HepG2 (cell line): ENCODE data around the gene FOXK2. TPM values are rescaled to one million over a fixed set of nuclear protein-coding genes. Genes with fewer than 3 reads are reported as not detected.

Source experiments
- CC2D1A ChIP-seq: sonication (generic); formaldehyde crosslinking; IDR thresholded peaks from 2 replicates; pipeline ENCODE4 v1.8.1; 2023; ENCODE audit warnings: mild to moderate bottlenecking, missing genetic modification reagents
- CREB1 ChIP-seq, 2 experiments: fragments of 450-650 bp in 1 of 2; IDR thresholded peaks; 2 replicates each; pipeline ENCODE4 v1.6.1; 2016 to 2017; ENCODE audit warnings: control low read depth in 1 of 2, mild to moderate bottlenecking in 1 of 2, missing compliant biosample characterization in 1 of 2, missing genetic modification characterization in 1 of 2
- DNMT1 ChIP-seq: sonication (generic); formaldehyde crosslinking; IDR thresholded peaks from 2 replicates; pipeline ENCODE4 v1.5.1; 2020; ENCODE audit warnings: mild to moderate bottlenecking, missing genetic modification reagents
- E2F1 ChIP-seq: sonication (generic); formaldehyde crosslinking; IDR thresholded peaks from 2 replicates; pipeline ENCODE4 v1.5.0; 2020; ENCODE audit warnings: missing genetic modification reagents
- GRHL1 ChIP-seq: sonication (generic); formaldehyde crosslinking; conservative IDR thresholded peaks from 2 replicates; pipeline ENCODE4 v1.8.0; 2022; ENCODE audit warnings: missing genetic modification reagents
- MAFF ChIP-seq: IDR thresholded peaks from 2 replicates; pipeline ENCODE4 v1.6.1; 2011; ENCODE audit warnings: low read depth, low read length, improper control_type of control experiment
- NRL ChIP-seq: sonication (generic); formaldehyde crosslinking; IDR thresholded peaks from 2 replicates; pipeline ENCODE4 v1.5.0; 2020; ENCODE audit warnings: missing genetic modification reagents, mild to moderate bottlenecking, moderate library complexity, borderline replicate concordance
- POGK ChIP-seq: sonication (generic); formaldehyde crosslinking; conservative IDR thresholded peaks from 2 replicates; pipeline ENCODE4 v1.8.0; 2022; ENCODE audit warnings: mild to moderate bottlenecking, moderate library complexity, missing genetic modification reagents
- RXRB ChIP-seq: IDR thresholded peaks from 2 replicates; pipeline ENCODE4 v1.6.1; 2016; ENCODE audit warnings: borderline replicate concordance, missing genetic modification reagents, missing compliant biosample characterization
- TARDBP ChIP-seq: sonication (generic); formaldehyde crosslinking; IDR thresholded peaks from 2 replicates; pipeline ENCODE4 v1.8.0; 2022; ENCODE audit warnings: mild to moderate bottlenecking, missing genetic modification reagents
- ZC3H13 ChIP-seq: sonication (generic); formaldehyde crosslinking; IDR thresholded peaks from 2 replicates; pipeline ENCODE4 v1.8.1; 2023; ENCODE audit warnings: mild to moderate bottlenecking, missing genetic modification reagents, moderate library complexity
- ZFP90 ChIP-seq: sonication (generic); formaldehyde crosslinking; IDR thresholded peaks from 2 replicates; pipeline ENCODE4 v1.8.0; 2022; ENCODE audit warnings: missing genetic modification reagents, mild to moderate bottlenecking, inconsistent platforms, borderline replicate concordance
- ZNF138 ChIP-seq: sonication (generic); formaldehyde crosslinking; IDR thresholded peaks from 2 replicates; pipeline ENCODE4 v1.5.0; 2020; ENCODE audit warnings: mild to moderate bottlenecking, low read depth, missing genetic modification reagents
- ZNF83 ChIP-seq: sonication (generic); formaldehyde crosslinking; IDR thresholded peaks from 2 replicates; pipeline ENCODE4 v1.4.0; 2020; ENCODE audit warnings: missing genetic modification reagents, mild to moderate bottlenecking, borderline replicate concordance
- polyA plus RNA-seq, 8 experiments: library from polyadenylated mRNA; depleted of rRNA in 3 of 8; stranded (reverse) in 7 of 8; unstranded in 1 of 8; fragments of >200 nt; fragmentation: Illumina TruSeq in 4 of 8; extraction: Trizol in 4 of 8; gene quantifications; 2 replicates each; pipeline versions ENCODE4 v1.2.1 to v1.2.3, GENCODE V29; 2011 to 2016; ENCODE audit warnings: low read depth in 4 of 8, missing spikeins in 1 of 8, mixed read lengths in 1 of 8; ENCODE audit not compliant: insufficient read depth in 1 of 8
- total RNA-seq, 5 experiments: library from RNA; depleted of rRNA; stranded (reverse); fragments of >200 nt; fragmentation: Illumina TruSeq; extraction: Trizol; gene quantifications; 2 replicates each; pipeline ENCODE4 v1.2.3, GENCODE V29; 2016; ENCODE audit warnings: low read depth in 1 of 5
- TF ChIP-seq, protein P1 (sequence below): sonication (generic); formaldehyde crosslinking; IDR thresholded peaks from 2 replicates; pipeline ENCODE4 v1.4.0; 2020; ENCODE audit warnings: missing genetic modification reagents, borderline replicate concordance
- TF ChIP-seq, protein P2 (sequence below): sonication (generic); formaldehyde crosslinking; IDR thresholded peaks from 2 replicates; pipeline ENCODE4 v1.4.0; 2020; ENCODE audit warnings: missing genetic modification reagents, borderline replicate concordance
- TF ChIP-seq, protein P3 (sequence below): sonication (generic); formaldehyde crosslinking; IDR thresholded peaks from 2 replicates; pipeline ENCODE4 v1.4.0; 2020; ENCODE audit warnings: missing genetic modification reagents

The FOXK2 gene
- total and polyA plus RNA-seq, 2 of the 13 experiments (the other 11 are each of a cell fraction or from before 2014, with no cell fraction given) = 67.1 to 67.2 TPM

- TF ChIP-seq, protein P1, sequence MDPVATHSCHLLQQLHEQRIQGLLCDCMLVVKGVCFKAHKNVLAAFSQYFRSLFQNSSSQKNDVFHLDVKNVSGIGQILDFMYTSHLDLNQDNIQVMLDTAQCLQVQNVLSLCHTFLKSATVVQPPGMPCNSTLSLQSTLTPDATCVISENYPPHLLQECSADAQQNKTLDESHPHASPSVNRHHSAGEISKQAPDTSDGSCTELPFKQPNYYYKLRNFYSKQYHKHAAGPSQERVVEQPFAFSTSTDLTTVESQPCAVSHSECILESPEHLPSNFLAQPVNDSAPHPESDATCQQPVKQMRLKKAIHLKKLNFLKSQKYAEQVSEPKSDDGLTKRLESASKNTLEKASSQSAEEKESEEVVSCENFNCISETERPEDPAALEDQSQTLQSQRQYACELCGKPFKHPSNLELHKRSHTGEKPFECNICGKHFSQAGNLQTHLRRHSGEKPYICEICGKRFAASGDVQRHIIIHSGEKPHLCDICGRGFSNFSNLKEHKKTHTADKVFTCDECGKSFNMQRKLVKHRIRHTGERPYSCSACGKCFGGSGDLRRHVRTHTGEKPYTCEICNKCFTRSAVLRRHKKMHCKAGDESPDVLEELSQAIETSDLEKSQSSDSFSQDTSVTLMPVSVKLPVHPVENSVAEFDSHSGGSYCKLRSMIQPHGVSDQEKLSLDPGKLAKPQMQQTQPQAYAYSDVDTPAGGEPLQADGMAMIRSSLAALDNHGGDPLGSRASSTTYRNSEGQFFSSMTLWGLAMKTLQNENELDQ (CRISPR knock-in tag) = no peak; the same call in 1 of the 2 replicates
- no peak for TF ChIP-seq GRHL1 (CRISPR knock-in tag)
- TF ChIP-seq E2F1 (CRISPR knock-in tag) = no peak
- TF ChIP-seq CC2D1A (CRISPR knock-in tag) = no peak
- no peak for TF ChIP-seq ZFP90 (CRISPR knock-in tag)
- TF ChIP-seq MAFF = no peak
- TF ChIP-seq, protein P2, sequence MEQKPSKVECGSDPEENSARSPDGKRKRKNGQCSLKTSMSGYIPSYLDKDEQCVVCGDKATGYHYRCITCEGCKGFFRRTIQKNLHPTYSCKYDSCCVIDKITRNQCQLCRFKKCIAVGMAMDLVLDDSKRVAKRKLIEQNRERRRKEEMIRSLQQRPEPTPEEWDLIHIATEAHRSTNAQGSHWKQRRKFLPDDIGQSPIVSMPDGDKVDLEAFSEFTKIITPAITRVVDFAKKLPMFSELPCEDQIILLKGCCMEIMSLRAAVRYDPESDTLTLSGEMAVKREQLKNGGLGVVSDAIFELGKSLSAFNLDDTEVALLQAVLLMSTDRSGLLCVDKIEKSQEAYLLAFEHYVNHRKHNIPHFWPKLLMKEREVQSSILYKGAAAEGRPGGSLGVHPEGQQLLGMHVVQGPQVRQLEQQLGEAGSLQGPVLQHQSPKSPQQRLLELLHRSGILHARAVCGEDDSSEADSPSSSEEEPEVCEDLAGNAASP (CRISPR knock-in tag) = no peak
- 0 out of 2 replicates have a peak, but pooled peaks have one; percentile 70 for TF ChIP-seq DNMT1 (CRISPR knock-in tag)
- 0 out of 2 replicates have a peak, but pooled peaks have one; percentile 11 for TF ChIP-seq ZNF83 (CRISPR knock-in tag)
- 0 out of 2 replicates have a peak, but pooled peaks have one; percentile 47 for TF ChIP-seq NRL (CRISPR knock-in tag)
- 0 out of 2 replicates have a peak, but pooled peaks have one; percentile 46 for TF ChIP-seq ZC3H13
- TF ChIP-seq ZNF138 (CRISPR knock-in tag) = no peak
- TF ChIP-seq, protein P3, sequence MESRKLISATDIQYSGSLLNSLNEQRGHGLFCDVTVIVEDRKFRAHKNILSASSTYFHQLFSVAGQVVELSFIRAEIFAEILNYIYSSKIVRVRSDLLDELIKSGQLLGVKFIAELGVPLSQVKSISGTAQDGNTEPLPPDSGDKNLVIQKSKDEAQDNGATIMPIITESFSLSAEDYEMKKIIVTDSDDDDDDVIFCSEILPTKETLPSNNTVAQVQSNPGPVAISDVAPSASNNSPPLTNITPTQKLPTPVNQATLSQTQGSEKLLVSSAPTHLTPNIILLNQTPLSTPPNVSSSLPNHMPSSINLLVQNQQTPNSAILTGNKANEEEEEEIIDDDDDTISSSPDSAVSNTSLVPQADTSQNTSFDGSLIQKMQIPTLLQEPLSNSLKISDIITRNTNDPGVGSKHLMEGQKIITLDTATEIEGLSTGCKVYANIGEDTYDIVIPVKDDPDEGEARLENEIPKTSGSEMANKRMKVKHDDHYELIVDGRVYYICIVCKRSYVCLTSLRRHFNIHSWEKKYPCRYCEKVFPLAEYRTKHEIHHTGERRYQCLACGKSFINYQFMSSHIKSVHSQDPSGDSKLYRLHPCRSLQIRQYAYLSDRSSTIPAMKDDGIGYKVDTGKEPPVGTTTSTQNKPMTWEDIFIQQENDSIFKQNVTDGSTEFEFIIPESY (CRISPR knock-in tag) = peak; percentile 76
- TF ChIP-seq POGK = 0 out of 2 replicates have a peak, but pooled peaks have one; percentile 43
- TF ChIP-seq TARDBP (CRISPR knock-in tag) = no peak
- 0 out of 2 replicates have a peak, but pooled peaks have one; percentile 24 for TF ChIP-seq RXRB
- no peak for TF ChIP-seq CREB1 (IDR thresholded peaks at IDR 0.05)
- no peak for TF ChIP-seq CREB1 (CRISPR knock-in tag; IDR thresholded peaks at IDR 0.05)
Observed at GRCh38 chr17:82561429-82562035, 42.0 kb downstream of the FOXK2 start (continued).
